Neural crest cell (in vitro differentiated cells): Measurements from ENCODE around the gene KDM4B. TPM values are rescaled to one million over a fixed set of nuclear protein-coding genes. Genes with fewer than 3 reads are reported as not detected.
A peak's percentile ranks its signal among the peaks of the same experiment; 100 is the strongest.

Source experiments
- DNase-seq: peaks from one replicate; pipeline ENCODE4 v3.0.0; 2021; ENCODE audit warnings: low read depth, mixed read lengths, low spot score
- H3K27ac Mint-ChIP-seq: one replicate; pipeline ENCODE4 v1.8.0; 2021; ENCODE audit warnings: mild to moderate bottlenecking, mixed read lengths; ENCODE audit not compliant: unreplicated experiment
- H3K27me3 Mint-ChIP-seq: 2 replicates; pipeline ENCODE4 v1.8.0; 2021; ENCODE audit warnings: low read depth, mild to moderate bottlenecking, mixed read lengths
- H3K36me3 Mint-ChIP-seq: 2 replicates; pipeline ENCODE4 v1.8.0; 2021; ENCODE audit warnings: low read depth, mild to moderate bottlenecking, mixed read lengths
- H3K4me1 Mint-ChIP-seq: 2 replicates; pipeline ENCODE4 v1.8.0; 2021; ENCODE audit warnings: mixed read lengths
- H3K4me3 Mint-ChIP-seq: one replicate; pipeline ENCODE4 v1.8.0; 2021; ENCODE audit warnings: mild to moderate bottlenecking, mixed read lengths
- H3K9me3 Mint-ChIP-seq: 2 replicates; pipeline ENCODE4 v1.8.0; 2021; ENCODE audit warnings: mixed read lengths
- CTCF ChIP-seq: fragments of 200-600 bp; sonication (generic); conservative IDR thresholded peaks from 2 replicates; pipeline ENCODE4 v1.5.0; 2021; ENCODE audit warnings: antibody characterized with exemption, mild to moderate bottlenecking
- total RNA-seq: library from RNA; stranded (reverse); gene quantifications from 2 replicates; pipeline ENCODE4 v1.2.1, GENCODE V29; 2021

KDM4B gene
- total RNA-seq, 1 donor from 2014 or later, result 45.4 TPM

- DNase-seq, result no peak
- H3K4me1 Mint-ChIP-seq, result peaks cover 47% of the 10 kb centered on the region
- no peak overlapping the region for H3K4me3 Mint-ChIP-seq
- peaks cover 3% of the 10 kb centered on the region for H3K36me3 Mint-ChIP-seq
- H3K9me3 Mint-ChIP-seq, result no peaks in the 10 kb centered on the region
- no peak for TF ChIP-seq CTCF
- H3K27me3 Mint-ChIP-seq, result no peaks in the 10 kb centered on the region
- peak overlapping the region; percentile 67 for H3K27ac Mint-ChIP-seq
Observed at GRCh38 chr19:4988770-4989251, 19.9 kb downstream of the KDM4B start.

DNA sequence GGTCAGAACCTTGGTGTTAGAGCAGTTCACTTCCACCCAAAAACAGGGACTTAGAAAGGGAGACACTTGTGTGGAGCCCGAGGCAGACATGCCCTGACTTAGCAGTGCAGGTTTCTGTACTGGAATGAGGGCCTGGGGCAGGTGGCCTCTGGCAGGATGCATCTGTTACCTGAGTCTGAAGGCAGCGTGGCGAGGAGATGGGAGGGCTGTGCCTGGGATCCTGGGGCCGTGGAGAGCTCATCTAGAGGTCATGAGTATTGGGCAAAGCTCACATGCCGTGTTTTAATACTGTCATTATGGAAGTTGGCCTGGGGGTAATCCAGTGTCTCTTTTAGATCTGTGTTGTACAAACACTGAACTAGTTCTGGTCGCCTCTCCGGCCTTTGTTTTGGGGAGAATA is 21.4 kb downstream of the KDM4B start:
- Mint-ChIP-seq H3K4me1 (peaks cover 40% of the 10 kb centered on the region), H3K27me3 (no peaks in the 10 kb centered on the region), H3K4me3 (no peak overlapping the region), H3K9me3 (no peaks in the 10 kb centered on the region), H3K36me3 (peaks cover 3% of the 10 kb centered on the region), H3K27ac (no peak overlapping the region)
- no peak for TF ChIP-seq CTCF
- DNase-seq, result no peak

GRCh38 chr19:4991538-4991937 is 22.6 kb downstream of the KDM4B start:
- peaks cover 3% of the 10 kb centered on the region for H3K36me3 Mint-ChIP-seq
- no peak overlapping the region for H3K4me3 Mint-ChIP-seq
- DNase-seq, result no peak
- peaks cover 40% of the 10 kb centered on the region for H3K4me1 Mint-ChIP-seq
- H3K27me3 Mint-ChIP-seq, result no peaks in the 10 kb centered on the region
- no peak for TF ChIP-seq CTCF
- no peaks in the 10 kb centered on the region for H3K9me3 Mint-ChIP-seq
- H3K27ac Mint-ChIP-seq, result no peak overlapping the region

DNA sequence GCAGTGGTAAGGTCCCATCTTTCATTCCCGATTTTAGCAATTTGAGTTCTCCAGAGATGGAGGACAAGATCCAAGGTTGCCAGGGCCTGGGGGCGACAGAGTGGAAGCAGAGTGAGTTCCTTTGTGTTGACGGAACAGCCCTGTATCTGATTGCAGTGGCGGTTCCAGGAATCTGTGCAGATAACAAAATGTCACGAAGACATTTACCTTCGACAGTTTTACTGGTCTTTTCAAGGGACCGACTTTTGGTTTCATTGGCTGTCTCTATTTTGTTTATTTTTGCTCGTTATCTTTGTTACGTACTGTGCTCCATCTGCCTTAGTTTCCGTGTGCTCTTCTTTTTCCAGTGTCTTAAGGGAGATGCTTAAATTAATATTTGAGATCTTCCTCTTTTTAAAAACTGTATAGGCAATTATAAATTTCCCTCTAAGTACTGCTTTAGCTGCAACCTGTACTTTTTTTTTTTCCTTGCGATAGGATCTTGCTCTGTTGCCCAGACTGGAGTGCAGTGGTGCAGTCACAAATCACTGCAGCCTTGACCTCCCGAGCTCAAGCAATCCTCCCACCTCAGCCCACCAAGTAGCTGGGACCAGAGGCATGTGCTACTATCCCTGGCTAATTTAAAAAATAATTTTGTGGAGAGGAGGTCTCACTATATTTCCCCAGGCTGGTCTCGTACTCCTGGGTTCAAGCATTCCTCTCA is 23.2 kb downstream of the KDM4B start:
- no peak overlapping the region for H3K27ac Mint-ChIP-seq
- no peak for DNase-seq
- TF ChIP-seq CTCF, result no peak
- peaks cover 3% of the 10 kb centered on the region for H3K36me3 Mint-ChIP-seq
- peaks cover 38% of the 10 kb centered on the region for H3K4me1 Mint-ChIP-seq
- H3K4me3 Mint-ChIP-seq, result no peak overlapping the region
- H3K27me3 Mint-ChIP-seq, result no peaks in the 10 kb centered on the region
- H3K9me3 Mint-ChIP-seq, result no peaks in the 10 kb centered on the region

DNA sequence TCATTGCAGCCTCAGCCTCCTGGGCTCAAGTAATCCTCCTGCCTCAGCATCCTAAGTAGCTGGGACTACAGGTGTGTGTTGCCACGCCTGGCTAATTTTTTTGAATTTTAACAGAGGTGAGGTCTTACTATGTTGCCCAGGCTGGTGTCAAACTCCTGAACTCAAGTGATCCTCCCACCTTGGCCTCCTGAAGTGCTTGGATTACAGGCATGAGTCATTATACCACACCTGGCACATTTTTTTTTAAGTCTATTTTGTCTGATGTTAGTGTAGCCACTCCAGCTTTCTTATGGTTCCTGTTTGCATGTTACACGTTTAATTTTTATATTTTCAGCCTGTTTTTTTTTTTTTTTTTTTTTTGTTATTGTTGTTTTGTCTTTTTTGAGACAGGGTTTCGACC is 24.8 kb downstream of the KDM4B start:
- H3K4me3 Mint-ChIP-seq, result no peak overlapping the region
- no peaks in the 10 kb centered on the region for H3K9me3 Mint-ChIP-seq
- peaks cover 3% of the 10 kb centered on the region for H3K36me3 Mint-ChIP-seq
- H3K27me3 Mint-ChIP-seq, result no peaks in the 10 kb centered on the region
- H3K27ac Mint-ChIP-seq, result no peak overlapping the region
- DNase-seq, result no peak
- H3K4me1 Mint-ChIP-seq, result peaks cover 26% of the 10 kb centered on the region
- no peak for TF ChIP-seq CTCF
